ENCODE measurements around the gene MAPK8IP3. TPM values are rescaled to one million over a fixed set of nuclear protein-coding genes. Genes with fewer than 3 reads are reported as not detected.

Gene MAPK8IP3
- total RNA-seq, 1 experiment from 2014 or later, result 72.3 TPM

DNA sequence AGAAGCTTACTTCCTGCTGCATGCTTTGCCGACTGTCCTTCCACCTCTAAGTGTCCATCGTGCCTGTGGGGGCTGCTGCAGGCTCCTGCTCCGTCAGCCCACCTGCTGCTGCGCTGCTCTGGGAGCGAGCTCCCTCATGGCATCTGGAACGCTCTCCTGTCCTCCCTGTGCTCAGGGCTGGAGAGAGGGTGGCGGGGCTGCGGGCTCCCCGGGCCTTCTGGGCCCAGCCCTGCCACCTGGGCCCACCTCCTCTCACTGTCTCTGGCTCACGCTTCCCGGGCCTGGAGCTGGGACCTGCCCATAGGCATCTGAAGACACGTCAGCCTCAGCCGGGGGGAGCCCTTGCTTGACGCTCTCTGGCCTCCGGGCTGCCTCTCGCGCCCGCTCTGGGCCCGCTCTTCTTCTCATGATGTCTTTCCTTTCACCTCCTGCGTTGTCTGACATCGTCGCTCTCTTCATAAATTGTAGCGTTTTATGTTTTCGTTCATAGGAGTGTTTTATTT, 38.4 kb downstream of the MAPK8IP3 start:
- Mint-ChIP-seq H3K27ac (no peak overlapping the region), H3K27me3 (ENCODE audit: low read depth) (no peaks in the 10 kb centered on the region), H3K9me3 (no peaks in the 10 kb centered on the region), H3K36me3 (peaks cover 4% of the 10 kb centered on the region), H3K4me3 (no peak overlapping the region), H3K4me1 (no peaks in the 10 kb centered on the region)
- POLR2A ChIA-PET, result no interaction called here
- TF ChIP-seq, protein P1, sequence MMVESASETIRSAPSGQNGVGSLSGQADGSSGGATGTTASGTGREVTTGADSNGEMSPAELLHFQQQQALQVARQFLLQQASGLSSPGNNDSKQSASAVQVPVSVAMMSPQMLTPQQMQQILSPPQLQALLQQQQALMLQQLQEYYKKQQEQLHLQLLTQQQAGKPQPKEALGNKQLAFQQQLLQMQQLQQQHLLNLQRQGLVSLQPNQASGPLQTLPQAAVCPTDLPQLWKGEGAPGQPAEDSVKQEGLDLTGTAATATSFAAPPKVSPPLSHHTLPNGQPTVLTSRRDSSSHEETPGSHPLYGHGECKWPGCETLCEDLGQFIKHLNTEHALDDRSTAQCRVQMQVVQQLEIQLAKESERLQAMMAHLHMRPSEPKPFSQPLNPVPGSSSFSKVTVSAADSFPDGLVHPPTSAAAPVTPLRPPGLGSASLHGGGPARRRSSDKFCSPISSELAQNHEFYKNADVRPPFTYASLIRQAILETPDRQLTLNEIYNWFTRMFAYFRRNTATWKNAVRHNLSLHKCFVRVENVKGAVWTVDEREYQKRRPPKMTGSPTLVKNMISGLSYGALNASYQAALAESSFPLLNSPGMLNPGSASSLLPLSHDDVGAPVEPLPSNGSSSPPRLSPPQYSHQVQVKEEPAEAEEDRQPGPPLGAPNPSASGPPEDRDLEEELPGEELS (CRISPR knock-in tag; IDR thresholded peaks at IDR 0.05), result no peak
- TF ChIP-seq GRHL2 (CRISPR knock-in tag; IDR thresholded peaks at IDR 0.05; ENCODE audit: insufficient replicate concordance, severe bottlenecking) (no peak), ZNF219 (CRISPR knock-in tag; IDR thresholded peaks at IDR 0.05; ENCODE audit: borderline replicate concordance) (no peak), NR1H2 (CRISPR knock-in tag; IDR thresholded peaks at IDR 0.05) (no peak), GTF2I (CRISPR knock-in tag; conservative IDR thresholded peaks at IDR 0.05) (no peak), KAT7 (CRISPR knock-in tag; IDR thresholded peaks at IDR 0.05; ENCODE audit: borderline replicate concordance) (no peak), PRRX2 (CRISPR knock-in tag; IDR thresholded peaks at IDR 0.05) (no peak), SMAD4 (CRISPR knock-in tag; IDR thresholded peaks at IDR 0.05) (no peak), ZNF423 (CRISPR knock-in tag; IDR thresholded peaks at IDR 0.05) (no peak)
- TF ChIP-seq, protein P2, sequence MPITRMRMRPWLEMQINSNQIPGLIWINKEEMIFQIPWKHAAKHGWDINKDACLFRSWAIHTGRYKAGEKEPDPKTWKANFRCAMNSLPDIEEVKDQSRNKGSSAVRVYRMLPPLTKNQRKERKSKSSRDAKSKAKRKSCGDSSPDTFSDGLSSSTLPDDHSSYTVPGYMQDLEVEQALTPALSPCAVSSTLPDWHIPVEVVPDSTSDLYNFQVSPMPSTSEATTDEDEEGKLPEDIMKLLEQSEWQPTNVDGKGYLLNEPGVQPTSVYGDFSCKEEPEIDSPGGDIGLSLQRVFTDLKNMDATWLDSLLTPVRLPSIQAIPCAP (CRISPR knock-in tag; IDR thresholded peaks at IDR 0.05), result no peak
- TF ChIP-seq, protein P3, sequence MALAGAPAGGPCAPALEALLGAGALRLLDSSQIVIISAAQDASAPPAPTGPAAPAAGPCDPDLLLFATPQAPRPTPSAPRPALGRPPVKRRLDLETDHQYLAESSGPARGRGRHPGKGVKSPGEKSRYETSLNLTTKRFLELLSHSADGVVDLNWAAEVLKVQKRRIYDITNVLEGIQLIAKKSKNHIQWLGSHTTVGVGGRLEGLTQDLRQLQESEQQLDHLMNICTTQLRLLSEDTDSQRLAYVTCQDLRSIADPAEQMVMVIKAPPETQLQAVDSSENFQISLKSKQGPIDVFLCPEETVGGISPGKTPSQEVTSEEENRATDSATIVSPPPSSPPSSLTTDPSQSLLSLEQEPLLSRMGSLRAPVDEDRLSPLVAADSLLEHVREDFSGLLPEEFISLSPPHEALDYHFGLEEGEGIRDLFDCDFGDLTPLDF (CRISPR knock-in tag; IDR thresholded peaks at IDR 0.05), result no peak
- TF ChIP-seq, protein P4, sequence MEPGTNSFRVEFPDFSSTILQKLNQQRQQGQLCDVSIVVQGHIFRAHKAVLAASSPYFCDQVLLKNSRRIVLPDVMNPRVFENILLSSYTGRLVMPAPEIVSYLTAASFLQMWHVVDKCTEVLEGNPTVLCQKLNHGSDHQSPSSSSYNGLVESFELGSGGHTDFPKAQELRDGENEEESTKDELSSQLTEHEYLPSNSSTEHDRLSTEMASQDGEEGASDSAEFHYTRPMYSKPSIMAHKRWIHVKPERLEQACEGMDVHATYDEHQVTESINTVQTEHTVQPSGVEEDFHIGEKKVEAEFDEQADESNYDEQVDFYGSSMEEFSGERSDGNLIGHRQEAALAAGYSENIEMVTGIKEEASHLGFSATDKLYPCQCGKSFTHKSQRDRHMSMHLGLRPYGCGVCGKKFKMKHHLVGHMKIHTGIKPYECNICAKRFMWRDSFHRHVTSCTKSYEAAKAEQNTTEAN (CRISPR knock-in tag; IDR thresholded peaks at IDR 0.05), result no peak
- TF ChIP-seq, protein P5, sequence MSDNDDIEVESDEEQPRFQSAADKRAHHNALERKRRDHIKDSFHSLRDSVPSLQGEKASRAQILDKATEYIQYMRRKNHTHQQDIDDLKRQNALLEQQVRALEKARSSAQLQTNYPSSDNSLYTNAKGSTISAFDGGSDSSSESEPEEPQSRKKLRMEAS (CRISPR knock-in tag; IDR thresholded peaks at IDR 0.05), result no peak
- TF ChIP-seq, protein P6, sequence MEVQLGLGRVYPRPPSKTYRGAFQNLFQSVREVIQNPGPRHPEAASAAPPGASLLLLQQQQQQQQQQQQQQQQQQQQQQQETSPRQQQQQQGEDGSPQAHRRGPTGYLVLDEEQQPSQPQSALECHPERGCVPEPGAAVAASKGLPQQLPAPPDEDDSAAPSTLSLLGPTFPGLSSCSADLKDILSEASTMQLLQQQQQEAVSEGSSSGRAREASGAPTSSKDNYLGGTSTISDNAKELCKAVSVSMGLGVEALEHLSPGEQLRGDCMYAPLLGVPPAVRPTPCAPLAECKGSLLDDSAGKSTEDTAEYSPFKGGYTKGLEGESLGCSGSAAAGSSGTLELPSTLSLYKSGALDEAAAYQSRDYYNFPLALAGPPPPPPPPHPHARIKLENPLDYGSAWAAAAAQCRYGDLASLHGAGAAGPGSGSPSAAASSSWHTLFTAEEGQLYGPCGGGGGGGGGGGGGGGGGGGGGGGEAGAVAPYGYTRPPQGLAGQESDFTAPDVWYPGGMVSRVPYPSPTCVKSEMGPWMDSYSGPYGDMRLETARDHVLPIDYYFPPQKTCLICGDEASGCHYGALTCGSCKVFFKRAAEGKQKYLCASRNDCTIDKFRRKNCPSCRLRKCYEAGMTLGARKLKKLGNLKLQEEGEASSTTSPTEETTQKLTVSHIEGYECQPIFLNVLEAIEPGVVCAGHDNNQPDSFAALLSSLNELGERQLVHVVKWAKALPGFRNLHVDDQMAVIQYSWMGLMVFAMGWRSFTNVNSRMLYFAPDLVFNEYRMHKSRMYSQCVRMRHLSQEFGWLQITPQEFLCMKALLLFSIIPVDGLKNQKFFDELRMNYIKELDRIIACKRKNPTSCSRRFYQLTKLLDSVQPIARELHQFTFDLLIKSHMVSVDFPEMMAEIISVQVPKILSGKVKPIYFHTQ (CRISPR knock-in tag; IDR thresholded peaks at IDR 0.05), result no peak
- TF ChIP-seq, protein P7, sequence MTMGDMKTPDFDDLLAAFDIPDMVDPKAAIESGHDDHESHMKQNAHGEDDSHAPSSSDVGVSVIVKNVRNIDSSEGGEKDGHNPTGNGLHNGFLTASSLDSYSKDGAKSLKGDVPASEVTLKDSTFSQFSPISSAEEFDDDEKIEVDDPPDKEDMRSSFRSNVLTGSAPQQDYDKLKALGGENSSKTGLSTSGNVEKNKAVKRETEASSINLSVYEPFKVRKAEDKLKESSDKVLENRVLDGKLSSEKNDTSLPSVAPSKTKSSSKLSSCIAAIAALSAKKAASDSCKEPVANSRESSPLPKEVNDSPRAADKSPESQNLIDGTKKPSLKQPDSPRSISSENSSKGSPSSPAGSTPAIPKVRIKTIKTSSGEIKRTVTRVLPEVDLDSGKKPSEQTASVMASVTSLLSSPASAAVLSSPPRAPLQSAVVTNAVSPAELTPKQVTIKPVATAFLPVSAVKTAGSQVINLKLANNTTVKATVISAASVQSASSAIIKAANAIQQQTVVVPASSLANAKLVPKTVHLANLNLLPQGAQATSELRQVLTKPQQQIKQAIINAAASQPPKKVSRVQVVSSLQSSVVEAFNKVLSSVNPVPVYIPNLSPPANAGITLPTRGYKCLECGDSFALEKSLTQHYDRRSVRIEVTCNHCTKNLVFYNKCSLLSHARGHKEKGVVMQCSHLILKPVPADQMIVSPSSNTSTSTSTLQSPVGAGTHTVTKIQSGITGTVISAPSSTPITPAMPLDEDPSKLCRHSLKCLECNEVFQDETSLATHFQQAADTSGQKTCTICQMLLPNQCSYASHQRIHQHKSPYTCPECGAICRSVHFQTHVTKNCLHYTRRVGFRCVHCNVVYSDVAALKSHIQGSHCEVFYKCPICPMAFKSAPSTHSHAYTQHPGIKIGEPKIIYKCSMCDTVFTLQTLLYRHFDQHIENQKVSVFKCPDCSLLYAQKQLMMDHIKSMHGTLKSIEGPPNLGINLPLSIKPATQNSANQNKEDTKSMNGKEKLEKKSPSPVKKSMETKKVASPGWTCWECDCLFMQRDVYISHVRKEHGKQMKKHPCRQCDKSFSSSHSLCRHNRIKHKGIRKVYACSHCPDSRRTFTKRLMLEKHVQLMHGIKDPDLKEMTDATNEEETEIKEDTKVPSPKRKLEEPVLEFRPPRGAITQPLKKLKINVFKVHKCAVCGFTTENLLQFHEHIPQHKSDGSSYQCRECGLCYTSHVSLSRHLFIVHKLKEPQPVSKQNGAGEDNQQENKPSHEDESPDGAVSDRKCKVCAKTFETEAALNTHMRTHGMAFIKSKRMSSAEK (CRISPR knock-in tag; IDR thresholded peaks at IDR 0.05; ENCODE audit: borderline replicate concordance), result no peak
- TF ChIP-seq, protein P8, sequence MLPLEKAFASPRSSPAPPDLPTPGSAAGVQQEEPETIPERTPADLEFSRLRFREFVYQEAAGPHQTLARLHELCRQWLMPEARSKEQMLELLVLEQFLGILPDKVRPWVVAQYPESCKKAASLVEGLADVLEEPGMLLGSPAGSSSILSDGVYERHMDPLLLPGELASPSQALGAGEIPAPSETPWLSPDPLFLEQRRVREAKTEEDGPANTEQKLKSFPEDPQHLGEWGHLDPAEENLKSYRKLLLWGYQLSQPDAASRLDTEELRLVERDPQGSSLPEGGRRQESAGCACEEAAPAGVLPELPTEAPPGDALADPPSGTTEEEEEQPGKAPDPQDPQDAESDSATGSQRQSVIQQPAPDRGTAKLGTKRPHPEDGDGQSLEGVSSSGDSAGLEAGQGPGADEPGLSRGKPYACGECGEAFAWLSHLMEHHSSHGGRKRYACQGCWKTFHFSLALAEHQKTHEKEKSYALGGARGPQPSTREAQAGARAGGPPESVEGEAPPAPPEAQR (CRISPR knock-in tag; IDR thresholded peaks at IDR 0.05), result no peak
- TF ChIP-seq, protein P9, sequence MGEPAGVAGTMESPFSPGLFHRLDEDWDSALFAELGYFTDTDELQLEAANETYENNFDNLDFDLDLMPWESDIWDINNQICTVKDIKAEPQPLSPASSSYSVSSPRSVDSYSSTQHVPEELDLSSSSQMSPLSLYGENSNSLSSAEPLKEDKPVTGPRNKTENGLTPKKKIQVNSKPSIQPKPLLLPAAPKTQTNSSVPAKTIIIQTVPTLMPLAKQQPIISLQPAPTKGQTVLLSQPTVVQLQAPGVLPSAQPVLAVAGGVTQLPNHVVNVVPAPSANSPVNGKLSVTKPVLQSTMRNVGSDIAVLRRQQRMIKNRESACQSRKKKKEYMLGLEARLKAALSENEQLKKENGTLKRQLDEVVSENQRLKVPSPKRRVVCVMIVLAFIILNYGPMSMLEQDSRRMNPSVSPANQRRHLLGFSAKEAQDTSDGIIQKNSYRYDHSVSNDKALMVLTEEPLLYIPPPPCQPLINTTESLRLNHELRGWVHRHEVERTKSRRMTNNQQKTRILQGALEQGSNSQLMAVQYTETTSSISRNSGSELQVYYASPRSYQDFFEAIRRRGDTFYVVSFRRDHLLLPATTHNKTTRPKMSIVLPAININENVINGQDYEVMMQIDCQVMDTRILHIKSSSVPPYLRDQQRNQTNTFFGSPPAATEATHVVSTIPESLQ (CRISPR knock-in tag; IDR thresholded peaks at IDR 0.05), result no peak
- TF ChIP-seq, protein P10, sequence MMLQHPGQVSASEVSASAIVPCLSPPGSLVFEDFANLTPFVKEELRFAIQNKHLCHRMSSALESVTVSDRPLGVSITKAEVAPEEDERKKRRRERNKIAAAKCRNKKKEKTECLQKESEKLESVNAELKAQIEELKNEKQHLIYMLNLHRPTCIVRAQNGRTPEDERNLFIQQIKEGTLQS (CRISPR knock-in tag; conservative IDR thresholded peaks at IDR 0.05), result no peak
- ATAC-seq (no peak), DNase-seq (ENCODE audit: low spot score) (no peak)
- CTCF ChIA-PET, result no interaction called here
